ENCODE measurements around the gene NPW. TPM values are rescaled to one million over a fixed set of nuclear protein-coding genes. Genes with fewer than 3 reads are reported as not detected.

The NPW gene
- total and polyA plus RNA-seq, 2 of the 8 experiments (the other 6 are each of a cell fraction or from before 2014, with no cell fraction given): 4.0 to 10.3 TPM

- no peak for TF ChIP-seq CHD7 (IDR thresholded peaks at IDR 0.05; ENCODE audit: insufficient replicate concordance, low read length)
- TF ChIP-seq CHD1 (IDR thresholded peaks at IDR 0.05; ENCODE audit: low read depth, low read length): no peak
- no peak for TF ChIP-seq TAF1 (IDR thresholded peaks at IDR 0.05; ENCODE audit: low read depth, low read length)
- TF ChIP-seq CBX5 (IDR thresholded peaks at IDR 0.05; ENCODE audit: low read depth, low read length): no peak
- TF ChIP-seq BRCA1 (IDR thresholded peaks at IDR 0.05; ENCODE audit: low read depth, low read length): no peak
- TF ChIP-seq JUN (IDR thresholded peaks at IDR 0.05; ENCODE audit: low read depth, low read length): no peak
- TF ChIP-seq SIN3A (conservative IDR thresholded peaks at IDR 0.05 in 1 of 2, IDR thresholded peaks at IDR 0.05 in 1 of 2; ENCODE audit: low read depth in 1 of 2, low read length in 2 of 2): no peak
Measured at GRCh38 chr16:1975432-1976215, 44.0 kb upstream of the NPW start (continued).
